ENCODE data around the gene B3GALT4.

DNA sequence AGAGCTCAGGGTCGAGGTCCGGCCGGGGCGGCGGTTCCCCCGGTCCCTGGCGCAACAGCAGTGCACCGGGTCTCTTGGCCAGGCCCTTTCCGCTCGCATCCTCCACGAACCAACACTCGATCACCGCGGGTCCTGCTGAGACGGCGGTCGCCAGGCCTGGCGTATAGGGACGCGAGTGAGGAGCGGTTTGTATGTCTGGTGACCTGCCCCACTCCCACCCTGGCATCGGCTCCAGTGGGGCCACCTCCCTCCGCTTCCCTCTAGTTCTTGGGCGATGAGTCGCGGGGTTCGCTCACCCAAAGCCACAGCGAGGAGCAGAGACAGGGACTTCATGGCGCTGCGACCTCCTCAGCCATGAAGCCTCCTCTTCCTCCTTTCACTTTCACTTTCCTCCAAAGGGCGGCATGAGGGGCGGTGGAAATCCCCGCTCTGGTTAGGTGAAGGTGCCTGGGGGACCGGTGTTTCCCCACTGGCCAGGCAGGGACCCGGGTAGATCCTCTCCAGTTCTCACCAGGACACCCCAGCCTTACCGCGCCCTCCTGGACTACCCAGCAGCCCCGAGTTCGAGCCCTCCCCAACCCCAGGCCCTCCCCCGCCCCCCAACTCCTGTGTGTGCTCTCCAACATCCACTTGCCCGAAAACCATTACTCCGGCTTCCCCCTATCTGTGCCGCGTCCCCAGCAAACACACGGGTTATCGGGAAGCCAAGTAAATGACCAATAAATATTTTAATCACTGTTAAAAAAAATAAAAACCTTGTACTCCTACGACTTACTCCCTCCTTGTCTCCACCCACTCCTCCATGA lies 37.0 kb downstream of the B3GALT4 start, which contains the start of gene TAPBP:
- TF ChIP-seq, protein P1, sequence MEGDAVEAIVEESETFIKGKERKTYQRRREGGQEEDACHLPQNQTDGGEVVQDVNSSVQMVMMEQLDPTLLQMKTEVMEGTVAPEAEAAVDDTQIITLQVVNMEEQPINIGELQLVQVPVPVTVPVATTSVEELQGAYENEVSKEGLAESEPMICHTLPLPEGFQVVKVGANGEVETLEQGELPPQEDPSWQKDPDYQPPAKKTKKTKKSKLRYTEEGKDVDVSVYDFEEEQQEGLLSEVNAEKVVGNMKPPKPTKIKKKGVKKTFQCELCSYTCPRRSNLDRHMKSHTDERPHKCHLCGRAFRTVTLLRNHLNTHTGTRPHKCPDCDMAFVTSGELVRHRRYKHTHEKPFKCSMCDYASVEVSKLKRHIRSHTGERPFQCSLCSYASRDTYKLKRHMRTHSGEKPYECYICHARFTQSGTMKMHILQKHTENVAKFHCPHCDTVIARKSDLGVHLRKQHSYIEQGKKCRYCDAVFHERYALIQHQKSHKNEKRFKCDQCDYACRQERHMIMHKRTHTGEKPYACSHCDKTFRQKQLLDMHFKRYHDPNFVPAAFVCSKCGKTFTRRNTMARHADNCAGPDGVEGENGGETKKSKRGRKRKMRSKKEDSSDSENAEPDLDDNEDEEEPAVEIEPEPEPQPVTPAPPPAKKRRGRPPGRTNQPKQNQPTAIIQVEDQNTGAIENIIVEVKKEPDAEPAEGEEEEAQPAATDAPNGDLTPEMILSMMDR (IDR thresholded peaks at IDR 0.05), result no peak
- peak in 3 of 4 donors; percentile 44 to 81 (median 58) for TF ChIP-seq POLR2A (IDR thresholded peaks at IDR 0.05)
